ENCODE measurements around the gene ELOVL5.

GRCh38 chr6:53239526-53239925 is 109.2 kb downstream of the ELOVL5 start:
- TF ChIP-seq POLR2AphosphoS5 (IDR thresholded peaks at IDR 0.05; ENCODE audit: borderline replicate concordance, low read depth, low read length) (no peak), EZH2 (IDR thresholded peaks at IDR 0.05) (no peak)
